Measurements from ENCODE around the gene BMAL2.
A peak's percentile ranks its signal among the peaks of the same experiment; 100 is the strongest.

BMAL2 gene

GRCh38 chr12:27359578-27360340 is 27.1 kb downstream of the BMAL2 start:
- peak; percentile 75 for DNase-seq (ENCODE audit: low read depth)

- DNase-seq (ENCODE audit: low read depth) = peak; percentile 66
Measured at GRCh38 chr12:27361372-27361771, 28.7 kb downstream of the BMAL2 start.

GRCh38 chr12:27366621-27367020 is 34.0 kb downstream of the BMAL2 start:
- DNase-seq (ENCODE audit: low read depth) = peak; percentile 35

GRCh38 chr12:27367078-27367477 is 34.4 kb downstream of the BMAL2 start:
- peak; percentile 17 for DNase-seq (ENCODE audit: low read depth)

- DNase-seq (ENCODE audit: low read depth) = peak; percentile 96
Measured at GRCh38 chr12:27382171-27382795, 49.6 kb downstream of the BMAL2 start.

Data from EH (cell line).